ENCODE results near the gene FASTKD2. TPM values are rescaled to one million over a fixed set of nuclear protein-coding genes. Genes with fewer than 3 reads are reported as not detected.
A peak's percentile ranks its signal among the peaks of the same experiment; 100 is the strongest.

The FASTKD2 gene
- total and polyA plus RNA-seq, 2 donors (not counting 1 experiment from before 2014, with no cell fraction given): 33.4 to 37.2 TPM

DNA sequence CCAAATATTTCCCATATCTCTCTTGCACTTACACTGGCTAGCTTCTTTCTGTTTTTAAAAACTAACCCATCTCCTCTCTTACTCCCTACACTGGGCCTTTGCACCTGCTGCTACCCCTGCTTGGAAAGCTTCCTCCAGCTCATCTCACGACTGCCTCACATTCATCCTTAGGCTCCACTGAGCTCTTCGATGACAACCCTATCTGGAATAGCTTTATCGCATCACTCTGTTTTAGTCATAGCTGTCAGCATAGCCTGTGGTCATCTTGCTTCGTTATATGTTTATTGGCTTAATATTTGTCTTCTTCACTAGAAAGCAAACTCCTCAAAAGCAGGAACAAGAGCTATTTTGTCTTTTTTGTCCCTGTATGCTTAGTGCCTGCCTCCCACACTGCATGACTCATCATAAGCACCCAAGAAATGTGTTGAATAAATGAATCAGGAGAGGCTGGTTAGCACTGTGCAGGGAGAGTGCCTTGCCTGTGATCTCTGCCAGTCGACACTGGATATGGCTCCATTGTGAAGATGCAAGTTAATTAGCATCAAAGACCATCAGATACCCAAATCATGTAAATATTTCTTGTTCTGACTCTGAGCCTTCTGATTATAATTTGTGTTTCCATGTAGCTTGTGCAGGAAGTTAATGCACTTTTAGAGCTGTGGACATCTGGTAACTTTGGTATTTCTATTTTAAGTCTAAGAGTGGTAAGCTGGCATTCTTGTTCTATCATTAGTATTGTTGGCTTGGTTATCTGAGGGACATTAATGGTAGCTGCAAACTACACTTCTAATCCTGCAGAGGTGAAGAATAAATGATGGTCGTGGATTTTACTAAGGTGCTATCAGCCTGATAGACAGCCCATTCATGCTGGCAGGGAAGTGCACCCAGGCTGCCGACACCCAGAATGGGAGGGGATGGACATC, 36.9 kb upstream of the FASTKD2 start:
- H3K36me3 ChIP-seq (ENCODE audit: control insufficient read depth, insufficient read depth, low read length): no peaks in the 10 kb centered on the region

DNA sequence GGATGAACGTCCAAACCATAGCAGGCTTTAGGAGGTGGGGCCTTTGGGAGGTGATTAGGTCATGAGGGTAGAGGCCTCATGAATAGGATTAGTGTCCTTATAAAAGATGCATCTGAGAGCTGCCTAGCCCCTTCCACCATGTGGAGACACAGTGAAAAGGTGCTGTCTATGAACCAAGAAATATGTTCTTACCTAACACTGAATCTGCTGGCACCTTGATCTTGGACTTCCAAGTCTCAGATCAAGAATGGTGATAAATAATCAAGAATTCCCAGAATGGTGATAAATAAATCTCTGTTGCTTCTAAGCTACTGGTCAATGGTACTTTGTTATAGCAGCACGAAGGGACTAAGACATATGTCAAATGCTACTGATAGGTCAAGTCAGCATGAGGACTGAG, 32.1 kb upstream of the FASTKD2 start:
- H3K9ac ChIP-seq (ENCODE audit: insufficient read depth, low read length): no peak overlapping the region
- no peaks in the 10 kb centered on the region for H3K36me3 ChIP-seq (ENCODE audit: control insufficient read depth, insufficient read depth, low read length)
- no peak overlapping the region for H3K27ac ChIP-seq (ENCODE audit: insufficient read depth, low read length)
- no peaks in the 10 kb centered on the region for H3K27me3 ChIP-seq (ENCODE audit: control insufficient read depth, insufficient read depth, low read length)
- no peaks in the 10 kb centered on the region for H4K20me1 ChIP-seq (ENCODE audit: control insufficient read depth, extremely low read depth, insufficient read depth, low read length)
- H3K4me1 ChIP-seq (ENCODE audit: control insufficient read depth, extremely low read depth, insufficient read depth, low read length): no peaks in the 10 kb centered on the region
- no peak overlapping the region for H3K4me2 ChIP-seq (ENCODE audit: extremely low read depth, insufficient read depth, low read length)
- H3K79me2 ChIP-seq (ENCODE audit: control insufficient read depth, insufficient read depth, low read length): no peaks in the 10 kb centered on the region
- DNase-seq (ENCODE audit: low read depth in 2 of 2): no peak
- H2AFZ ChIP-seq (ENCODE audit: low read length): no peak overlapping the region
- H3K9me3 ChIP-seq (ENCODE audit: control insufficient read depth, insufficient read depth, low read depth, low read length): no peaks in the 10 kb centered on the region
- H3K4me3 ChIP-seq (replicated peaks in 1 of 4; ENCODE audit: control extremely low read depth in 1 of 4, insufficient read depth in 1 of 4, low read depth in 3 of 4, low read length in 4 of 4): no peak overlapping the region
- TF ChIP-seq, protein P1, sequence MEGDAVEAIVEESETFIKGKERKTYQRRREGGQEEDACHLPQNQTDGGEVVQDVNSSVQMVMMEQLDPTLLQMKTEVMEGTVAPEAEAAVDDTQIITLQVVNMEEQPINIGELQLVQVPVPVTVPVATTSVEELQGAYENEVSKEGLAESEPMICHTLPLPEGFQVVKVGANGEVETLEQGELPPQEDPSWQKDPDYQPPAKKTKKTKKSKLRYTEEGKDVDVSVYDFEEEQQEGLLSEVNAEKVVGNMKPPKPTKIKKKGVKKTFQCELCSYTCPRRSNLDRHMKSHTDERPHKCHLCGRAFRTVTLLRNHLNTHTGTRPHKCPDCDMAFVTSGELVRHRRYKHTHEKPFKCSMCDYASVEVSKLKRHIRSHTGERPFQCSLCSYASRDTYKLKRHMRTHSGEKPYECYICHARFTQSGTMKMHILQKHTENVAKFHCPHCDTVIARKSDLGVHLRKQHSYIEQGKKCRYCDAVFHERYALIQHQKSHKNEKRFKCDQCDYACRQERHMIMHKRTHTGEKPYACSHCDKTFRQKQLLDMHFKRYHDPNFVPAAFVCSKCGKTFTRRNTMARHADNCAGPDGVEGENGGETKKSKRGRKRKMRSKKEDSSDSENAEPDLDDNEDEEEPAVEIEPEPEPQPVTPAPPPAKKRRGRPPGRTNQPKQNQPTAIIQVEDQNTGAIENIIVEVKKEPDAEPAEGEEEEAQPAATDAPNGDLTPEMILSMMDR (conservative IDR thresholded peaks at IDR 0.05 in 1 of 2, IDR thresholded peaks at IDR 0.05 in 1 of 2; ENCODE audit: low read depth in 1 of 2, low read length in 2 of 2): no peak
- TF ChIP-seq EZH2 (IDR thresholded peaks at IDR 0.05; ENCODE audit: low read length, missing control alignments): no peak

More for the DNA sequence above, 36.9 kb upstream of the FASTKD2 start:
- TF ChIP-seq EZH2 (IDR thresholded peaks at IDR 0.05; ENCODE audit: low read length, missing control alignments): no peak
- no peaks in the 10 kb centered on the region for H3K79me2 ChIP-seq (ENCODE audit: control insufficient read depth, insufficient read depth, low read length)
- no peak overlapping the region for H3K4me2 ChIP-seq (ENCODE audit: extremely low read depth, insufficient read depth, low read length)
- no peaks in the 10 kb centered on the region for H3K27me3 ChIP-seq (ENCODE audit: control insufficient read depth, insufficient read depth, low read length)
- H3K4me3 ChIP-seq (replicated peaks in 1 of 4; ENCODE audit: control extremely low read depth in 1 of 4, insufficient read depth in 1 of 4, low read depth in 3 of 4, low read length in 4 of 4): no peak overlapping the region
- H2AFZ ChIP-seq (ENCODE audit: low read length): no peak overlapping the region
- H4K20me1 ChIP-seq (ENCODE audit: control insufficient read depth, extremely low read depth, insufficient read depth, low read length): no peaks in the 10 kb centered on the region
- no peak overlapping the region for H3K9ac ChIP-seq (ENCODE audit: insufficient read depth, low read length)
- H3K27ac ChIP-seq (ENCODE audit: insufficient read depth, low read length): no peak overlapping the region
- no peaks in the 10 kb centered on the region for H3K4me1 ChIP-seq (ENCODE audit: control insufficient read depth, extremely low read depth, insufficient read depth, low read length)
- no peaks in the 10 kb centered on the region for H3K9me3 ChIP-seq (ENCODE audit: control insufficient read depth, insufficient read depth, low read depth, low read length)
- DNase-seq (ENCODE audit: low read depth in 2 of 2): peak in 1 of 2 donors; percentile 53

DNA sequence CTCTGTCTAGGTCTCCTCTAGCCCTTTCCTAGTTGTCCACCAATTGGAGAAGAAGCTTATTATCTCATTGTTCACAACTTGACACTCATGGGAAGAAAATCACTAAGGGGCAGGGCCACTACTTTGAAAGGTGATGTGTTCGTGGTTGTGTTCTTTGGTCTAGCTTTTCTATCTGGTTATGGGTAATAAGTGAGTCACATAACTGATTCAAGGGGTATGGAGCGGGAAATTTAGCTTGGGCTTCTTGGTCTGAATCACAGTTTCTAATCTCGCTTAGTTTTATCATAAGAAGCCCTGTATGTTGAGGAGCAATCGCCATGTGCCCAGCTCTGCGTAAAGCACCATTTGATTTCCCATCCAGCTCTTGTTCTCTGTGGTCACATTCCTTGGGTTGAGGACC, 28.5 kb upstream of the FASTKD2 start:
- H2AFZ ChIP-seq (ENCODE audit: low read length): no peak overlapping the region
- no peaks in the 10 kb centered on the region for H3K9me3 ChIP-seq (ENCODE audit: control insufficient read depth, insufficient read depth, low read depth, low read length)
- no peak overlapping the region for H3K27ac ChIP-seq (ENCODE audit: insufficient read depth, low read length)
- no peaks in the 10 kb centered on the region for H3K36me3 ChIP-seq (ENCODE audit: control insufficient read depth, insufficient read depth, low read length)
- no peak for TF ChIP-seq EZH2 (IDR thresholded peaks at IDR 0.05; ENCODE audit: low read length, missing control alignments)
- TF ChIP-seq, protein P1 (conservative IDR thresholded peaks at IDR 0.05 in 1 of 2, IDR thresholded peaks at IDR 0.05 in 1 of 2; ENCODE audit: low read depth in 1 of 2, low read length in 2 of 2): no peak
- H3K4me1 ChIP-seq (ENCODE audit: control insufficient read depth, extremely low read depth, insufficient read depth, low read length): no peaks in the 10 kb centered on the region
- H3K9ac ChIP-seq (ENCODE audit: insufficient read depth, low read length): no peak overlapping the region
- H3K79me2 ChIP-seq (ENCODE audit: control insufficient read depth, insufficient read depth, low read length): no peaks in the 10 kb centered on the region
- H3K4me2 ChIP-seq (ENCODE audit: extremely low read depth, insufficient read depth, low read length): no peak overlapping the region
- H4K20me1 ChIP-seq (ENCODE audit: control insufficient read depth, extremely low read depth, insufficient read depth, low read length): no peaks in the 10 kb centered on the region
- no peak for DNase-seq (ENCODE audit: low read depth in 2 of 2)
- H3K4me3 ChIP-seq (replicated peaks in 1 of 4; ENCODE audit: control extremely low read depth in 1 of 4, insufficient read depth in 1 of 4, low read depth in 3 of 4, low read length in 4 of 4): no peak overlapping the region
- H3K27me3 ChIP-seq (ENCODE audit: control insufficient read depth, insufficient read depth, low read length): no peaks in the 10 kb centered on the region

Data from fibroblast of lung (primary cell).